Ovary (tissue), 3 donors: ENCODE measurements around the gene NUSAP1.

Experiments used
- CTCF ChIP-seq, 3 donors: fragments of 450-650 bp in 2 of 3; fragments of 200-600 bp in 1 of 3; IDR thresholded peaks; one replicate each; pipeline versions ENCODE4 v1.5.1 to v1.8.0; 2016 to 2022; ENCODE audit warnings: antibody characterized with exemption in 3 of 3, mild to moderate bottlenecking in 1 of 3
- EP300 ChIP-seq: sonication (generic); formaldehyde crosslinking; IDR thresholded peaks from one replicate; pipeline ENCODE4 v1.6.1; 2017; ENCODE audit warnings: antibody characterized with exemption
- donor health status: DM: no; HTN: no; CAD: no.

- TF ChIP-seq CTCF (IDR thresholded peaks at IDR 0.05) (peak in 2 of 3 donors; percentile 11 to 64), EP300 (no peak)
Measured at GRCh38 chr15:41332194-41333025, at the start of gene NUSAP1, which contains the start of gene OIP5.
